ENCODE results near the gene HRH2. TPM values are rescaled to one million over a fixed set of nuclear protein-coding genes. Genes with fewer than 3 reads are reported as not detected.

Gene HRH2
- total RNA-seq, 6 experiments from 2014 or later, result not detected

DNA sequence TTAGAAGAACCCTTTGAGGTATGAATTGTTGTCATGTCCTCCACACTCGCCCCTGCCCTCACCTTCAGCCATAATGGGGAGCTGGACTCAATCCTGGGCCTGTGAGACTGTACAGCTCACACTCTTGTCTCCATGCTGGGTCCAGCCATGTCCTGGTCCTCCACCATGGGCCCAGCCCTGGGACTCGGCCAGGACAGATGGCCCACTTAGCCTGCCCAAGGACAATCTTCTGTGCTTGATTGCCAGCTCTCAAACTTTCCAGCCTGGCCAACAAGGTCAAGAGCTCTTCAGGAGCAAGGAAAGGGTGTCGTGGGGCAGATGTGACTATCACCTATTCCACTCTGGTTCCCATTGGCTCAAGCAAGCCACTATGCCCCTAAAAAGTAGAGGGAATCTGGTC is 90.8 kb downstream of the HRH2 start:
- Mint-ChIP-seq H3K27me3 (ENCODE audit: insufficient read depth) (peaks cover 2% of the 10 kb centered on the region; the same call in 1 of the 2 replicates), H3K27ac (no peak overlapping the region), H3K36me3 (ENCODE audit: low read depth) (no peaks in the 10 kb centered on the region), H3K4me1 (ENCODE audit: low read depth) (no peaks in the 10 kb centered on the region; the same call in 1 of the 2 replicates), H3K4me3 (no peak overlapping the region), H3K9me3 (no peaks in the 10 kb centered on the region)
- no peak for DNase-seq
- TF ChIP-seq, protein P1, sequence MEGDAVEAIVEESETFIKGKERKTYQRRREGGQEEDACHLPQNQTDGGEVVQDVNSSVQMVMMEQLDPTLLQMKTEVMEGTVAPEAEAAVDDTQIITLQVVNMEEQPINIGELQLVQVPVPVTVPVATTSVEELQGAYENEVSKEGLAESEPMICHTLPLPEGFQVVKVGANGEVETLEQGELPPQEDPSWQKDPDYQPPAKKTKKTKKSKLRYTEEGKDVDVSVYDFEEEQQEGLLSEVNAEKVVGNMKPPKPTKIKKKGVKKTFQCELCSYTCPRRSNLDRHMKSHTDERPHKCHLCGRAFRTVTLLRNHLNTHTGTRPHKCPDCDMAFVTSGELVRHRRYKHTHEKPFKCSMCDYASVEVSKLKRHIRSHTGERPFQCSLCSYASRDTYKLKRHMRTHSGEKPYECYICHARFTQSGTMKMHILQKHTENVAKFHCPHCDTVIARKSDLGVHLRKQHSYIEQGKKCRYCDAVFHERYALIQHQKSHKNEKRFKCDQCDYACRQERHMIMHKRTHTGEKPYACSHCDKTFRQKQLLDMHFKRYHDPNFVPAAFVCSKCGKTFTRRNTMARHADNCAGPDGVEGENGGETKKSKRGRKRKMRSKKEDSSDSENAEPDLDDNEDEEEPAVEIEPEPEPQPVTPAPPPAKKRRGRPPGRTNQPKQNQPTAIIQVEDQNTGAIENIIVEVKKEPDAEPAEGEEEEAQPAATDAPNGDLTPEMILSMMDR (IDR thresholded peaks at IDR 0.05), result no peak

DNA sequence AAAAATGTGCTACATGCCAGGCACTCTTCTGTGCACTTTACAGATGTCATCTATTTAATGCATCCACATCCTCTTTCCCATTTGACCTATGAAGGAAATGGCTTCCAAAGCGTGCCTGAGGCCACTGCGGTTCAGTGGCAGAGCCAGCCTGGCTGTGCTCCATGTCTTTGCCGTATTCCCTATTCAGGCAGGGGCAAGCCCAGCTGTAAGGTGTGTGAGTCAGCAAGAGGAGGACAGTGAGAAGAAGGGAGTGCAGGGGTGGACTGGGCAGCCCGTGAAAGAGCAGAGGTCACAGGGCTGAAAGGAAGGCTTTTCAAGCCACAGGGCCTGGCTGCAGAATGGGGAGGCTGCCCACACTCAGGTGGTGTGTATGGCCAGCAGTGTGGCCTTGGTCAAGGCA is 91.7 kb downstream of the HRH2 start:
- Mint-ChIP-seq H3K4me3 (no peak overlapping the region), H3K27me3 (ENCODE audit: insufficient read depth) (peaks cover 5% of the 10 kb centered on the region; the same call in 1 of the 2 replicates), H3K9me3 (no peaks in the 10 kb centered on the region), H3K36me3 (ENCODE audit: low read depth) (no peaks in the 10 kb centered on the region), H3K27ac (no peak overlapping the region), H3K4me1 (ENCODE audit: low read depth) (no peaks in the 10 kb centered on the region; the same call in 1 of the 2 replicates)
- TF ChIP-seq, protein P1 (IDR thresholded peaks at IDR 0.05), result no peak
- DNase-seq, result no peak

DNA sequence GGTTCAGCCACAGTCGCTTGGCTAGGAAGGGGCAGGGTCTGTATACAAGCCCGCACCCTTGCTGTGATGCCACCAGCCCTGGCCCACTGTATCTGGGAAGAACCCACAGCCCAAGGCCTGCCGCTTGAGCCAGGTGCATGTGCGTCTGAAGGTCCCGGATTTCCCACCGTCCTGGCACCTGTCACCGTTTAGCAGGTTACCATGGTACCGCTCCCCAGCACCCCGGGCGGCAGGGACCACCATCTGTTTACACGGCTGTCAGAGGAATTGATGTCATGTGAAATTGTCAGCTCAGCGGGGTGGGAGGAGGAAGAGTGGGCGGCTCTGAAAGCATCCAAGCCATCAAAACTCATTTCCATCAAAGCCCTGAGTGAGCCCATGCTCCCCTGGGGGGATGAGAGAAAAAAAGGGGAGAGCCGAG is 92.7 kb downstream of the HRH2 start:
- Mint-ChIP-seq H3K9me3 (no peaks in the 10 kb centered on the region), H3K4me1 (ENCODE audit: low read depth) (no peaks in the 10 kb centered on the region; the same call in 1 of the 2 replicates), H3K4me3 (no peak overlapping the region), H3K36me3 (ENCODE audit: low read depth) (no peaks in the 10 kb centered on the region), H3K27ac (no peak overlapping the region), H3K27me3 (ENCODE audit: insufficient read depth) (peaks cover 9% of the 10 kb centered on the region)
- TF ChIP-seq, protein P1 (IDR thresholded peaks at IDR 0.05), result no peak
- no peak for DNase-seq

DNA sequence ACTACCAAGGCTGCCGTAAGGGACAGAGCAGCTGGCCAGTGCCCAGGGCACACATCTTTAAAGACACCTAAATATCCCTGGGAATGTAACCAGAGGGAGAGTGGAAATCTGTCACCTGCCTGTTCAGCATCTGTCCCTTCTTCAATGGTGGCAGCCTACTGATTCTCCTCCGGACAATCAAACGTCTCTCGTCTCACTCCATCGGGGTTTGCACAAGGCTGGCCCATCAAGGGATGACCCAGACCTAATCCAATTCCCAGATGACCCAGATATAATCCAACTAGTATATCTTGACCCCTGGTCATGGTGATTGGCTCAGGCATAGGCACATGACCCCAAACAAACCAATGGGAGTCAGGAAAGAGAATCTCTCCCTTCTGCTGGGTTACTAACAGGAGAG is 93.5 kb downstream of the HRH2 start:
- Mint-ChIP-seq H3K27ac (no peak overlapping the region), H3K27me3 (ENCODE audit: insufficient read depth) (peaks cover 9% of the 10 kb centered on the region), H3K4me3 (no peak overlapping the region), H3K4me1 (ENCODE audit: low read depth) (no peaks in the 10 kb centered on the region; the same call in 1 of the 2 replicates), H3K9me3 (no peaks in the 10 kb centered on the region), H3K36me3 (ENCODE audit: low read depth) (no peaks in the 10 kb centered on the region)
- no peak for DNase-seq
- TF ChIP-seq, protein P1 (IDR thresholded peaks at IDR 0.05), result no peak

DNA sequence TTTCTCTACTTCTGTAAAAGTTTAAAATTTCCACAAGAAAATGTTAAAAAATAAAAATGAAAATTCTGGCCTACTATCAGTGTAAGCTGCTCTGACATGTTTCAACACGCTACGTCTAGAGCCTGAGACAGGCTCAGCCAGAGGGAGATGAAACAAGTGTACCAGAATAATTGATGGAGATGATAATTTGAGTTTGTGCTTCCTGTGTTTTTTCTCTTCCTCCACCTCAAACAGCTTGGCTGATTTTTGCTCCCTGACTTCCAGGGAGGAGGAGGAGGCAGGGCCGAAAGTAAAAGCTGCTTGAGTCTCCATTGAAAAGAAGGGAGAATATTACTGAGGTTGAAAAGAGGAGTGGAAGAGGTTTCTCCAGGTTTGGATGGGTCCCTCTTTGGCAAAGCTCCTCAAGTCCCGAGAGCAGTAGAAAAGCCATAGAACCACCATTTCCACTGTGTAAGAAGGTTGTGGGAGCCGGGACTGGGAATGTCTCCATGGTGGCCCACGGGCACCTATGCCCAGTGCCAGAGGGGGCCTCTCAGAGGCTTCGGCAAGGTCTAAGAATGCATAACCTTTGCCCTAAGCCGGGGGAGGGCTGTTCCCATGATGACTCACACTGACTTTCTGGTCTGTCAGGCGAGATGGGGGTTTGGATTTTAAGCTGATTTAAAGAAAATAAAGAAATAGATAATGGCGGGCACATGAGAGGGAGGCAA is 95.1 kb downstream of the HRH2 start:
- Mint-ChIP-seq H3K4me3 (no peak overlapping the region), H3K27ac (no peak overlapping the region), H3K27me3 (ENCODE audit: insufficient read depth) (peaks cover 9% of the 10 kb centered on the region), H3K36me3 (ENCODE audit: low read depth) (no peaks in the 10 kb centered on the region), H3K9me3 (no peaks in the 10 kb centered on the region), H3K4me1 (ENCODE audit: low read depth) (no peaks in the 10 kb centered on the region; the same call in 1 of the 2 replicates)
- TF ChIP-seq, protein P1 (IDR thresholded peaks at IDR 0.05), result no peak
- no peak for DNase-seq
